GM18517 (cell line): ENCODE measurements around the gene FBXW4.

Source experiments
- ATAC-seq: cut with Tn5 transposase; IDR thresholded peaks from one replicate; pipeline ENCODE4 v1.9.1; 2021; ENCODE audit warnings: mild to moderate bottlenecking, moderate library complexity; ENCODE audit not compliant: unreplicated experiment

FBXW4 gene

DNA sequence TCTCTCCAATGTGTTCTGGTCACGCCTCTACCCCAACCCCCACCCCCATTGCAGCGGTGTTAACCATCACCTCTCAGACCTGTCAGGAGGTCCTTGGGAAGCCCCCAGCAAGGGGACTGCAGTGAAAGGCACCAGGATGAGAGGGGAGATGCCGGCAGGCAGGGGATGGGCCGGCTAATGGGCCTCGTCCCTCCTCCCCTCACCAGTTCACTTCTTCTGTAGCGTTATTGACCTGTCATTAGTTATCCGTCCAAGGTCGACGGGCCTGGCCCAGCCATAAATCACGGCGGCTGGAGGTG lies 125.7 kb downstream of the FBXW4 start:
- no peak for ATAC-seq

DNA sequence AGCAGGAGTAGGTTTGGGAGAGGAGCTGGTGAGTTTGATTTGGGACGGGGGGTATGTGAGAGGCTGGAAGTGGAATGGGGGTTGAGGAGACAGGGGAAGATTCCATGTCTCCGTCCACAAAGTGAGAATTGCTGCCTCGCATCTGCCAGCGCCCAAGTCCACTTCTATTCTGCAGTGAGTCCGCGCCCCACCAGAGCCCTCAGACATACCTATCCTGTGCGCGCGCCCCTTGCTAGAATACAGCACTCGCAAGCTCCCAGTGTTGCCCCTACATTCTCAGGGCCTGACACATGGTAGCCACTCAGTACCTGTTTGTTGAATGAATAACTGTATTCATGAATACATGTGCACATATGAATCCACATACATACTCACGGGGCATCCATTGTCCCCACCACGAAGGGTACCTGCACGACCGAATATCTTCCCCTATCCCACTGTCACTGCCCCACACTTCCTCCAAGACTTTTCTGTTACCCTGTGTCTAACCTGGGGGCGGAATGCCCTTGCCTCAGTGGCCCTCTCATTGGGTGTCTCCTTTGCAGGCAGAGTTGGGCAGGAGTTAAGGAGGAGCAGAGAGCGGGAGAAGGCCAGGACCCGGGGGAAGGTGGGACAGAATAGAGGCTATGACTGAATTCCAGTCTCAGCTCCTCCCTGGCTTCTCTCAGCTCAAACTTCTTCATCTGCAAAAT lies 126.8 kb downstream of the FBXW4 start:
- no peak for ATAC-seq

DNA sequence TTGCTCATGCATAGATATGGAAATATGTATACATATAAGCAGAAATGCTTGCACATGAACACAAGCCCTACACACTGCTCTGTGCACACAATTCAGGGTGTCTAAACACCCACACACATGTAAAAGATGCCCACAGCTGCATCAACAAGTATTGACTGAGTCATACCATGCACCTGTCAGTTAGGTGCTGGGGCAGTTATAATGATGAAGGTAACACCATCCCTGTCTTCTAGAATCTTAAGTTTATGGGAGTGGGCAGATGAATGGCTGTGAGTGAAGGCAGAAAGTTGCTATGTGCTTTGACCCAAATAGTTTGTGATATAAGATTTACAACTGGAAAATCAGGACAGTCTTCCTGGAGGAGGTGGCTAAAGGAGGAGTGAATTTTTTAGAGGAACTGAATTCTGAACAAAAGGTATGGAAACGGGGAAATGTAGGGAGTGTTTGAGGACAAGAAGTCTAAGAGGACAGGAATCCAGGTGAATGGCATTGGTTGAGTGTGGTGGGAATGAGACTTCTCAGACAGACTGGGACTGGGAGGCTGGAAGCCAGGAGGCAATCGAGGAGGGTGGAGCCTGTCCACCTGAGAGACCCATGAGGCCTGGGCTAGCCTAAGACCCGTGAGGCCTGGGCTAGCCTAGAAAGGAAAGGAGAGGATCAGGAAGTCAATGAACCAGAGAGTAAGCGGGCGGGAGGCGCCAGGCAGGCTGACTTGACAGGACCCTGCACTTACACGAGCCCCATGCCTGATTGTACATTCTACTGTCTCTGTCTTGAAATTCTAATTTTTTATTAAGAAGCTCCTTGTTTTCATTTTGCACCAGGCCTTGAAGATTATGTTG lies 127.6 kb downstream of the FBXW4 start:
- ATAC-seq, result no peak

DNA sequence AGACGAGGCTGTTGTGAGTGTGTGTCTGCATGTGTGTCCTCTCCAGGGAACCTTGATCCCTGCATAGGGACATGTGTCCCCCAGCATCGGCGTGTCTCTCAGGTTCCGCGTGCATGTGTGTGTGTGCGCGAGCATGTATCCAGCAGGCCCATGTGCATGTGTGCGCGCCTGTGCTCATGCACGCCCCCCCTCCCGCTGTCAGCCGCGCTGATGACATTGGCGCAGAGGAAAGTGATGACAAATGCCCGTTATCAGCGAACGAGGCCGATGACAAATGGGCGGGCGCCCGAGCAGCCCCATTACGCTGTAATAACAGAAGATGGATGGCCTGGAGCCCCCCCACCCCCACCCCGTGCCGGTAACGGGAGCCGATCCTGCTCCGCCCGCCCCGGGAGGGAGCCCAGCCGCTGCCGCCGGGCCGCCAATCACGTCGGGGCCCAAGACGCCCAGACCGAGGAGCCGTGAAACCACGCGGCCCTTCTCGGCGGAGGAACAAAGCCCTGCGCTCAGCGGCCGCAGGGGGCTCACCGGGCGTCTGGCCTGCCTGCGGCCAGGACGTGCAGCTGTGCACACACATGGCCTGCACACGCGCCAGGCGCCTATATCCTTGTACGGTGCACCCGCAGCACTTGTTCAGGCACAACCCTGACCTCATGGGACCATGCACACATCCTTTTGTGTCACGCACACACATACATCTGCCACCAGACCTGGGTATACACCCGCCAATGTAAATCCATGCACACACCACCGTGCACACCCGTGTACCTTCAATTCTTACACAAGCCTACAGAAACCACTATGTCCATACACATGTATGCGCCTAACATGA lies 128.4 kb downstream of the FBXW4 start:
- no peak for ATAC-seq

DNA sequence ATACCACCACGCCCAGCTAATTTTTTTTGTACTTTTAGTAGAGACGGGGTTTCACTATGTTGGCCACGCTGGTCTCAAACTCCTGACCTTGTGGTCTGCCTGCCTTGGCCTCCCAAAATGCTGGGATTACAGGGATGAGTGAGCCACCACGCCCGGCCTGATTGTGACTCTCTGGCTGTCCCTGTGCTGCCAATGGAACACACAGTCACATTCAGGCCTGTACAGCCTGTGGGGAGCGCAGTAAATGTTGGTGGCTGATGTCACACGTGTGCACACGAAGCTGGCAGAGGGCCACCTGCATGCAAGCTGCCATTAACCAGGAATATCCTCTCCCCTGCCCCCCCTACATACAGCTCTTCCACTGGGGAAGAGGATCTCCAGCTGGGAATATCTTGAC lies 129.0 kb downstream of the FBXW4 start:
- no peak for ATAC-seq

DNA sequence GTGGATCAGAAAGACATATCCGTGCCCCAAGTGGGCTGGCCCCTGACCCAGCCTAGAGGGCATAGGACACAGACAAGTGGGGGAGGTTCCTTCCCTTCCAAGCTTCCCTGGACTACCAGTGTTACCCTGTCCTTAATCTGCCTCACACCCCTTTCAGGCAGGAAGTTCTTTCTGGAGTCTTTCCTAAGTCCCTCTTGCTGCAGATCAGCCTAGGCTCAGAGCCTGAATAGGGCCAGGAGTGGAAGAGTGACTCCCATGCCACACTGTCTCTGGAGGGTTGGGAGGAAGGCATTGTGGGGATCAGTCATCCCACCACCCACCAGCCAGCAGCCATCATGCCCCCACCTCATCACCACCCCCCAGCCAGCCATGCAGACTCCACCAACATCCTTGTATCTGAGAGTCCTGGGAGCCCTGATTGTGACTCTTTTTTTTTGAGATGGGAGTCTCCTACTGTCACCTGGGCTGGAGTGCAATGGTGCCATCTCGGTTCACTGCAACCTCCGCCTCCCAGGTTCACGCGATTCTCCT lies 129.5 kb downstream of the FBXW4 start:
- ATAC-seq, result no peak

DNA sequence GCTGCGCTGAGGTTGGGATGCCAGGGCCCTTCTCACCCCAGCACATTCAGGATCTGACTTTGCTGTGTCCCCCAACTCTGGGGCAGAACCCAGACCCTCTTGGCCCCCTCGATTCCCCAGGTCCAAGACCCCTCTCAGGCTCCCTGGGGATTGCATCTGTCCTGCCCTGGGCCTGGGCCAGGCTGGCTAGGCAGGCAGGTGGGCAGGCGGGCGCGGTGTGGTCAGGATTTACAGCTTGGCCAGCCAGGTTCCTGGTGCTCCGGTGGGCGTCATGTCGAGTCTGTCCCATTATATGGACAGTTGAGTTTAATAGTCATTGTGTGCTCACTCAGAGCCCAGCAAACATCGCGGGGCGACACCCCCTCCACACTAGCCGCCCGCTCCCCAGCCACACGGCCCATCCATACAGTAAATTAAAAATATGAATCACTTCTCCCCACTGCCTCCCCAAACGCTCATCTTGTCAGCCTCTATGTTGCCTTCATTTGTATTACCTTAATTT lies 130.4 kb downstream of the FBXW4 start:
- no peak for ATAC-seq

DNA sequence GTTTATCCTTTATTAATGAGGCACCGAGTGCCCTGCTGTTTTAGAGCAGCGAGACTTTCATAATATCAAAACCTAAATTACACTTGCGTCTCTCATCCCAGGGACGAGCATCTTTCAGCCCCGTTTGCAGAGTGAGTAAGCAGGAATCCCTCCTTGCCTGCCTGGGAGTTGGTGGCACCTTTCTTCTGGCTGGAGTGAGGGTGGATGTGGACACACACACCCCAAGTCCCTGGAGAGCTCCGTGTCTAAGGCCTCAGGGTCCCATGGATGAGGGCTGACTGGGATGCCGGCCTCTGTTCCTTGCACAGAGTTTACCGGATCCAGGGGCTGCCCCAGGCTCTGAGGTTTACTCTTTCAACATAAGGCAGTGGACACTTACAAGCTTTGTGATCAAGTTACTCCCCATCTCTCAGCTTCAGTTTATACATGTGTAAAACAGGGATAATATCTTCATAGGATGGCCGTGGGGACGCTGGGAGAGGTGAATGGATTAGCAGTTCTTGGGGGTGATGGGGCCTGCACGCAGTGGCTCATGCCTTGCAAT lies 131.4 kb downstream of the FBXW4 start:
- ATAC-seq, result no peak

DNA sequence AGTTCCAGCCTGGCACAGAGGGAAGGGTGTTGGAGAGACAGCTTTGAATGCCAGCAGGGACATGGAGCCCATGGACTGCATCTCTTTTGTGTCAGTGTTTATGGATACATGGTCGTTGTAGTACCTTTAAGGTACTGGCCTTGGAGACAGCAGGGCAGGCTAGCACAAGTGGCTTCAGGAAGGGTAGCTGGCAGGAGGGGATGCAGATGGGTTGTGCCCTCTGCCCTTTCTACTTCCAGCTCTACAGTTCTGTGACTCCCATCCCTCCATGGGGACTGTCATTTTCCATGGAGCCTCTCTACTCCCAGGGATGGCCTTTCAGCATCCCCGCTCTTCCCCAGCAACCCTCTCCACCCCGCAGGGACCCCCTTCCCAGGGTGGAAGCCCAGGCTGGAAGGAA lies 132.0 kb downstream of the FBXW4 start:
- ATAC-seq, result no peak

DNA sequence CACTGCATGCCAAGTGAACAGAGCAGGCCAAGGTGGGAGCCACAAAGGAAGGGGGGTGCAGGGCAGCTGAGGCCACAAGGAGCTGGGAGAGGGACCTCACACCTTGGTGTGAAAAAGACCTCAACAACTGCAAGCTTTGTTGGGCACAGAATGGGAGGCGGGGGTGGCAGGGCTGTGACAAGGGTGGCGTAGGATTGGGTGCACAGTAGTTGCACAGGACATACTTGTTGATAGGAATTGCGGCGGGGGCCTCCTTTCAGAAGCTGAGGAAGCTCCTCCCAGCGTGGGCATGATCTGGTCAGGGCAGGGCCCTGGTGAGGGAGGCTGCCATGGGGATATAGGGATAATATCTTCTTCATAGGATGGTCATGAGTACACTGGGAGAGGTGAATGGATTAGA lies 132.7 kb downstream of the FBXW4 start:
- no peak for ATAC-seq

DNA sequence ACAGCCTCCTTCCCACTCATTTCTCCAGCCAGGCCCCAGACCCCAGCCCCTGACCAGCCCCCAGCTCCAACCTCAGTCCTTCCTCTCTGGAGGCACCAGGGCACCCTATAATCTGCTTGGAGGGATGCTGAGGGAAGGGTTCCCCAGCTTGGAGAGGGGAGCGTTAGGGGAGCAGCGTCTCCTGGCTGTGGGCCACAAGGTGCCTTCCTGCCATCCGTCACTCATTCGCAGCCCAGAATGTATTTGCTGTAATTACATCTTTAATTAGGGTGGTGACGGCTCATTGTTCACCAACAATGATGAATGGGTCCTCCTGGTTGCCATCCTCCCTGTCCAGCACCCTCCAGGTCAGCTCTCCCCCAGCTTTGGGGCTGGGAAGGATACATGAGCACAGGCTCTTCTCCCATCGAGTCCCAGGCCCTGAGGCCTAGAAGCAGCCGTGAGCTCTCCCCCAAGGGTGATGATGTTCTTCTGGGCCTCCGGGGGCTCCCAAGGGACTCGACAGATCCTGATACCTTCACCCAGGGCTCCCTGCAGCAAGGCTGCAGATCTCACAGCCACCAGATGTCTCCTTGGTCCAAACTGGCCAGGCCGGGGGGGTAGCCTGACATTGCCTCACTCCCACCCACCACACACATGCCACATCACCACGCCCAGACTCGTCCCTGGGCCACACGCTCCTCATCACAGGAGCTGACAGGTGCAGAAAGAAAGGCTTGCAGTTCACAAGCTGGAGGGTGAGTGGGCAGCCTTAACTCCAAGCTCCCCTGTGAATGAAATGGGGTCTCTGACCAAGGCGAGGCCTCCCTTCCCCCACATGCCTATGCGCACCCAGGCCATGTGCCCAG lies 133.7 kb downstream of the FBXW4 start:
- ATAC-seq, result no peak
